HG03175 (cell line): ENCODE data around the gene KRT8.

ENCODE experiments used
- ATAC-seq: cut with Tn5 transposase; IDR thresholded peaks from one replicate; pipeline ENCODE4 v1.9.1; 2021; ENCODE audit warnings: mild to moderate bottlenecking, moderate library complexity; ENCODE audit not compliant: unreplicated experiment

The KRT8 gene

DNA sequence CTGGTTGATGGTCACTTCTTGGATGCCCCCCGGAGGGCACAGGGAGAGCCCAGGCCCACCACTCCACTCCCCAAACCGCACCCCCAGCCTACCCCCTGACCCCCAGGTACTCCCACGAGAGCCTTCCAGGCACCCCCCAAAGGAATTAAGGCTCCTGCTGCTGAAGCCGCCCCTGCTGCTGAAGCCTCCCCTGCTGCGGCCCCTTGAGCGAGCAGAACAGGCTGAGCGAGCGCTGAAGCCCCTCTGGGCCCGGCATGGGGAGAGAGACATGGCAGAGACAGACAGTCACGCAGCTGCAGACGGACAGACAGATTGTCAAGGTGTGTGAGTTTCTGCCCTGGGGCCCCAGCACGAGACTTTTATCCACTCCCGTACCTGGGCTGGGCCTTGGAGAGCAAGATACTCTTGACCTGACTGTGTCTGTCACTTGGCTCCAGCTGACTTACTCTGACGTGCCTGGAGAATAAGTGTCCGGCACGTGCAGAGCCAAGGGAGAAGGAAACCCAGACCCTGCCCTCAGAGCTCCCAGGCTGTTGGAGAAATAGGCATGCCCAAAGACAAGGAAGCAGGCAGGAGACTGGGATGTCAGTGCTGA lies 56.1 kb downstream of the KRT8 start, which contains the start of gene KRT78:
Gene KRT78 (minus strand): TSS at position 334 of the 595 bp plus-strand sequence. CDS start 64 bp downstream, at position 270.
- ATAC-seq: no peak

DNA sequence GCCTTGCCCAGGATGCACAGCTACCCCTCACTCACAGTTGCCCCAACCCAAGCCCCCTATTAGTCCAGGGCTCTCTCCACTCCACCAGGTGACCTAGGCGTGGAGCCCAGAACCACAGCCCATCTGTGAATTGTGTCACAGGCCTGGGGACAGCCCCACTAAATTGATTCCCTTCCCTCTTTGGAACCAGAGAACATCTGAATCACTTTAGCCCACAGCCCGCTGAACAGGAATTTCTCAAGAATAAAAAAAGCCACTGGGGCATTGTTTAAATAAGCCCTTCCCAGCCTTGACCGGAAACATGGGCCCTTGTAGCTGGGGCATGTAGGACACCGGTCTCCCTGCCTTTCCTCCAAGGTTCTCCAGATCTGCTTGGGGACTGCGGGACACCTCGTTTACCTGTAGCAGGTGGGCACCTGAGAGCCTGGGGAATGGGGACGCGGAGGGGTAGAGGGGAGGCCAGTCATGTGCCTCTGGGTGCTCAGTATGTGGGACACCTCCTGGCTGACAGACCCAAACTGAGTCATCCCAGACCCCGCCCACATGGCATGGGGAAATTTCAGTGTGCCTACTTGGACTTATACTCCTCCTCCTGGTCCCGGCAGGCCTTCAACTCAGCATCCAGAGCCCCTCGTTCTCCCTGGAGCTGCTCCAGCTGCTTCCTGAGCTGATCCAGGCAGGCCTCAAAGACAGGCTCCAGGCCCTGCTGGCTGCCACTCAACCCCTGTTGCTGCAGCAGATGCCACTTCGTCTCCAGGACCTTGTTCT lies 57.4 kb downstream of the KRT8 start:
- no peak for ATAC-seq
